Neuronal stem cell (in vitro differentiated cells): Measurements from ENCODE around the gene ELOVL4.

Experiments
- DNase-seq: peaks from one replicate; pipeline ENCODE4 v3.0.0-alpha.2; 2013; ENCODE audit warnings: low spot score
- H2AFZ ChIP-seq: one replicate; pipeline ENCODE4 v1.6.1; 2013; ENCODE audit warnings: mild to moderate bottlenecking, low read length, inconsistent platforms
- H2AK5ac ChIP-seq: 2 replicates; pipeline ENCODE4 v1.6.1; 2013; ENCODE audit warnings: low read depth, mild to moderate bottlenecking, inconsistent platforms, low read length, moderate library complexity, mixed read lengths
- H2BK120ac ChIP-seq: 2 replicates; pipeline ENCODE4 v1.6.1; 2013; ENCODE audit warnings: low read depth, mild to moderate bottlenecking, inconsistent platforms, low read length, moderate library complexity, mixed read lengths
- H2BK12ac ChIP-seq: one replicate; pipeline ENCODE4 v1.6.1; 2013; ENCODE audit warnings: low read length, inconsistent platforms
- H2BK15ac ChIP-seq: 2 replicates; pipeline ENCODE4 v1.6.1; 2013; ENCODE audit warnings: mild to moderate bottlenecking, low read length, inconsistent platforms, mixed read lengths
- H2BK5ac ChIP-seq: one replicate; pipeline ENCODE4 v1.6.1; 2013; ENCODE audit warnings: inconsistent platforms, mild to moderate bottlenecking, low read length, moderate library complexity
- H3K14ac ChIP-seq: one replicate; pipeline ENCODE4 v1.6.1; 2013; ENCODE audit warnings: low read length, inconsistent platforms
- H3K18ac ChIP-seq: 2 replicates; pipeline ENCODE4 v1.6.1; 2013; ENCODE audit warnings: low read length, inconsistent platforms
- H3K23ac ChIP-seq: 2 replicates; pipeline ENCODE4 v1.6.1; 2013; ENCODE audit warnings: low read depth, mild to moderate bottlenecking, mixed read lengths, low read length, inconsistent platforms; ENCODE audit not compliant: poor library complexity
- H3K27ac ChIP-seq: replicated peaks from 3 replicates; pipeline ENCODE4 v1.5.1; 2013; ENCODE audit warnings: low read length, inconsistent platforms
- H3K27me3 ChIP-seq, 3 experiments: 2 replicates each; pipeline ENCODE4 v1.6.1; 2013; ENCODE audit warnings: low read length in 3 of 3, mild to moderate bottlenecking in 2 of 3, inconsistent platforms in 1 of 3, low read depth in 1 of 3, mixed read lengths in 1 of 3, moderate library complexity in 1 of 3; ENCODE audit not compliant: control insufficient read depth in 3 of 3, insufficient read depth in 3 of 3
- H3K36me3 ChIP-seq, 2 donors: replicated peaks in 1 of 2; 2 replicates each; pipeline ENCODE4 v1.6.1; 2013; ENCODE audit warnings: low read length in 2 of 2; ENCODE audit not compliant: control insufficient read depth in 2 of 2, insufficient read depth in 2 of 2
- H3K4ac ChIP-seq: 2 replicates; pipeline ENCODE4 v1.6.1; 2013; ENCODE audit warnings: inconsistent platforms, mild to moderate bottlenecking, low read length, moderate library complexity
- H3K4me1 ChIP-seq, 2 donors: 1 replicate in 1 of 2; 2 replicates in 1 of 2; pipeline ENCODE4 v1.6.1; 2013; ENCODE audit warnings: low read length in 2 of 2, low read depth in 1 of 2; ENCODE audit not compliant: control insufficient read depth in 2 of 2, insufficient read depth in 1 of 2
- H3K4me2 ChIP-seq: one replicate; pipeline ENCODE4 v1.6.1; 2013; ENCODE audit warnings: mild to moderate bottlenecking, low read length, inconsistent platforms; ENCODE audit not compliant: insufficient read depth, poor library complexity, severe bottlenecking
- H3K4me3 ChIP-seq, 2 donors: 2 replicates each; pipeline ENCODE4 v1.5.1; 2013; ENCODE audit warnings: low read length in 2 of 2, mild to moderate bottlenecking in 2 of 2, inconsistent platforms in 1 of 2, moderate library complexity in 1 of 2
- H3K79me1 ChIP-seq: one replicate; pipeline ENCODE4 v1.6.1; 2013; ENCODE audit warnings: low read depth, mild to moderate bottlenecking, inconsistent platforms, low read length, moderate library complexity
- H3K9ac ChIP-seq: one replicate; pipeline ENCODE4 v1.6.1; 2013; ENCODE audit warnings: mild to moderate bottlenecking, low read depth, low read length, inconsistent platforms; ENCODE audit not compliant: poor library complexity
- H3K9me3 ChIP-seq, 2 donors: replicated peaks in 1 of 2; 2 replicates each; pipeline versions ENCODE3 to v1.6.1; 2013; ENCODE audit warnings: low read length in 2 of 2, mild to moderate bottlenecking in 2 of 2, inconsistent platforms in 1 of 2, low read depth in 1 of 2, mixed read lengths in 1 of 2, moderate library complexity in 1 of 2; ENCODE audit not compliant: control insufficient read depth in 2 of 2, insufficient read depth in 1 of 2
- H4K8ac ChIP-seq: one replicate; pipeline ENCODE4 v1.6.1; 2013; ENCODE audit warnings: low read depth, mild to moderate bottlenecking, inconsistent platforms, low read length, moderate library complexity
- H4K91ac ChIP-seq: one replicate; pipeline ENCODE4 v1.6.1; 2013; ENCODE audit warnings: low read length, low read depth, mild to moderate bottlenecking, inconsistent platforms; ENCODE audit not compliant: poor library complexity
- WGBS, 2 donors: extraction: QIAGEN DNeasy Blood & Tissue Kit; methylation state at CpG; one replicate each; pipeline ENCODE4 v1.1.7; 2013; ENCODE audit warnings: missing lambda C conversion rate in 2 of 2, mixed read lengths in 1 of 2; ENCODE audit not compliant: insufficient read length in 2 of 2, insufficient replicate concordance in 1 of 2; ENCODE audit errors: extremely low coverage in 2 of 2; 5-methylcytosine and 5-hydroxymethylcytosine counted together

The ELOVL4 gene

DNA sequence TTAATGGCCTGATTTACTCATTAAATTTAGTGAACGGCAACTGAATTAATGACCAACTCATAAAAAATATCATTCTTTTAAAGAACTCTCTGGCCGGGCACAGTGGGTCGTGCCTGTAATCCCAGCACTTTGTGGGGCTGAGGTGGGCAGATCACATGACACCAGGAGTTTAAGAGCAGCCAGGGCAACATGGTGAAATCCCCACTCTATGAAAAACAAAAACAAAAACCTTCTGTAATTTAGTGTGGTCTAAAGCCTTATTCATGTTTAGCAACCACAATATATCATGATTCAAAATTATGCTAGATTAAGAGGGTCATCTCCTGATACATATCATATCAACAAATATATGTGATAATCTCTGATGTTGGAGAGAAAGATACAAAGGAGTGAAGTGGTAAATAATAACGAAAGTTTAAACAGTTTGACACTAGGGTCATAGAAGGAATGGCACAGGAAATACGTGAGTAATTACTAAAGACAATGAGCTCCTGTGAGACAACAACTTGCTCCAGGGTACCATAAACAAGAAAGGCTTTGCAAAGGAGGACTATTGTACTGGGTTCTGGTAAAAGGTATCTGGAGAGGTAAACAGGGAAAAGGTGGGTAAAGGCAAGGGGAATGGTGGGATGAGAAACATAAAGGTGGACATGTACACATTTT is 5.7 kb downstream of the ELOVL4 start:
- Histone ChIP-seq H3K23ac (no peak overlapping the region), H3K27ac (no peak overlapping the region), H2BK5ac (no peak overlapping the region), H3K9ac (no peak overlapping the region), H2BK15ac (no peak overlapping the region), H2AFZ (no peak overlapping the region), H3K36me3 (no peaks in the 10 kb centered on the region), H3K9me3 (no peaks in the 10 kb centered on the region), H3K79me1 (no peaks in the 10 kb centered on the region), H3K4me1 (peaks cover 7 to 10% of the 10 kb centered on the region in 2 donors), H3K4me3 (no peak overlapping the region), H2AK5ac (no peak overlapping the region), H3K18ac (no peak overlapping the region), H3K27me3 (no peaks in the 10 kb centered on the region), H2BK120ac (no peak overlapping the region), H2BK12ac (no peak overlapping the region), H3K4ac (no peak overlapping the region), H3K14ac (no peak overlapping the region), H4K8ac (no peak overlapping the region), H4K91ac (no peak overlapping the region), H3K4me2 (no peak overlapping the region)
- DNase-seq, result no peak
- WGBS, 2 donors, result no CpG with 5 or more reads among the region's 5 CpGs

DNA sequence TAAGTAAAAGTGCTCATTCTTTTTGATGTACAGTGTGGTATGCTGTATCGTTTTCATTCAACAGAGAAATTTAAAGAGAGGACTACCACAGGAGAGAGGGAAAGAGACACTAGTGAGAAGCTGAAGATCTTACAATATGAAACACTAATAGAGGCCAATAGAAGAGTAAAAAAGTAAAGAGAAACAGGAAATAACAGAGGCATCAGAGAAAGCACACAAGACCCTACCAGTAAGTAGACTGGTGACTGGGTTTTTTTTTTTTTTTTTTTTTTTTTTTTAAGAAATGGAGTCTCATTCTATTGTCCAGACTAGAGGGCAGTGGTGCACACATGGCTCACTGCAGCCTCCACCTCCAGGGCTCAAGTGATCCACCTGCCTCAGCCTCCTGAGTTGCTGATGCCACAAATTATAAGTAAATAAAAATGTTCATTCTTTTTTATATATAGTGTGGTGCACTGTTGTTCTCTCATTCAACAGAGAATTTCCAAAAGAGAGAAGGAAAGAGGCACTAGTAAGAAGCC is 18.8 kb downstream of the ELOVL4 start:
- Histone ChIP-seq H3K27me3 (no peaks in the 10 kb centered on the region), H2AK5ac (no peak overlapping the region), H3K36me3 (no peaks in the 10 kb centered on the region), H3K4me3 (no peak overlapping the region), H3K9ac (no peak overlapping the region), H3K14ac (no peak overlapping the region), H3K4ac (no peak overlapping the region), H3K23ac (no peak overlapping the region), H2BK12ac (no peak overlapping the region), H2BK120ac (no peak overlapping the region), H3K9me3 (no peaks in the 10 kb centered on the region), H2AFZ (no peak overlapping the region), H4K8ac (no peak overlapping the region), H3K4me1 (peaks cover 2 to 4% of the 10 kb centered on the region in 2 donors), H3K4me2 (no peak overlapping the region), H3K18ac (no peak overlapping the region), H3K27ac (no peak overlapping the region), H2BK15ac (no peak overlapping the region), H3K79me1 (no peaks in the 10 kb centered on the region), H2BK5ac (no peak overlapping the region), H4K91ac (no peak overlapping the region)
- DNase-seq, result no peak
- whole genome bisulfite sequencing, 2 donors, result no CpG with 5 or more reads among the region's 1 CpG

DNA sequence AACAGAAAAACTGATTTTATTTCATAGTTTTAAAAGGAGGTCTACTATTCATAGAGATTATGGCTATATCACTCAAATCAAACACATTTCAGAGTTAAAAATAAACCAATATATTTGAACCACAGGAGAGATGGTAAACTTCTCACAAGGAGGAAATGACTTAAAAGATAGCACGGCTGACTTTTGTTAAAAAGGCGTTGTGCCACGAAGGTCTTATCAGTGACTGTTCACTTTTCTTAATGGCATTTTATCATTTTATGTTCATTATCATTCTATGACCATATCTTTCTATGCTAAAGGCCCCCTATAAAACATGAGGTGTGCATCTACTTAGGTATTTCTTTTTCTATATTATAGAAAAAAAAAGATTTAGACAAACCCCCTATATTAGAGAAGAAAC is 19.6 kb downstream of the ELOVL4 start:
- Histone ChIP-seq H4K8ac (no peak overlapping the region), H3K4me2 (no peak overlapping the region), H2BK15ac (no peak overlapping the region), H3K79me1 (no peaks in the 10 kb centered on the region), H2BK5ac (no peak overlapping the region), H3K36me3 (no peaks in the 10 kb centered on the region), H3K27ac (no peak overlapping the region), H3K4me3 (no peak overlapping the region), H3K4ac (no peak overlapping the region), H3K14ac (no peak overlapping the region), H3K18ac (no peak overlapping the region), H3K23ac (no peak overlapping the region), H2AFZ (no peak overlapping the region), H3K9ac (no peak overlapping the region), H2AK5ac (no peak overlapping the region), H2BK120ac (no peak overlapping the region), H3K4me1 (peaks cover 2 to 4% of the 10 kb centered on the region in 2 donors), H4K91ac (no peak overlapping the region), H2BK12ac (no peak overlapping the region), H3K9me3 (no peaks in the 10 kb centered on the region), H3K27me3 (no peaks in the 10 kb centered on the region)
- no CpG with 5 or more reads among the region's 3 CpGs for WGBS, 2 donors
- no peak for DNase-seq

DNA sequence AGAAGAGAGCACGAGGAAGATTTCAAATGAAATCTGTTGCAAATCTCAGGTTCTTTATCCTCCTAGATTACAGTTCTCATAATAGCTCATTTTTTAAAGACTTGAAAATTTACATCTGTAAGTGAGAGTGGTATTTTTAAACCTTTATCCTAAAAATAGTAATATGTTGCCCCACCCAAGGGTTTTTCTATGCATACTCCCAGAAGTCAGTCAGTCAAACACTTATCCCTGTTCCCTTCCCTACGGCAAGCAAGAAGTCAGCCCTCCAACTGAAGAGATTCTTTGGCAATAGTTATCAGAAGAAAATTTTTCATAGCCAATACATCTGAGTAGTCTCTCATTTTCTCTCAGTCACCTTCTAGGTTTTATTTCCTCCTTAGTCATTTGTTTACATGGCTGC is 24.1 kb downstream of the ELOVL4 start:
- no peak overlapping the region for H3K23ac ChIP-seq
- DNase-seq, result no peak
- no peaks in the 10 kb centered on the region for H3K27me3 ChIP-seq
- H3K36me3 ChIP-seq, result peaks cover 2 to 13% of the 10 kb centered on the region in 2 donors
- H2AK5ac ChIP-seq, result no peak overlapping the region
- WGBS, 2 donors, result no CpG with 5 or more reads among the region's 2 CpGs
- no peak overlapping the region for H2BK5ac ChIP-seq
- H2AFZ ChIP-seq, result no peak overlapping the region
- H3K4me3 ChIP-seq, result no peak overlapping the region
- no peak overlapping the region for H3K4ac ChIP-seq
- H2BK120ac ChIP-seq, result no peak overlapping the region
- no peaks in the 10 kb centered on the region for H3K79me1 ChIP-seq
- H3K14ac ChIP-seq, result no peak overlapping the region
- no peak overlapping the region for H4K91ac ChIP-seq
- H3K9ac ChIP-seq, result no peak overlapping the region
- no peak overlapping the region for H2BK15ac ChIP-seq
- H4K8ac ChIP-seq, result no peak overlapping the region
- no peaks in the 10 kb centered on the region for H3K9me3 ChIP-seq
- no peak overlapping the region for H3K27ac ChIP-seq
- no peak overlapping the region for H3K18ac ChIP-seq
- no peak overlapping the region for H2BK12ac ChIP-seq
- H3K4me1 ChIP-seq, result no peaks in the 10 kb centered on the region
- no peak overlapping the region for H3K4me2 ChIP-seq
